SH-SY5Y (cell line): ENCODE results near the gene STAP1.

ENCODE experiments used
- GATA2 ChIP-seq: IDR thresholded peaks from 2 replicates; pipeline ENCODE4 v1.6.1; 2011; ENCODE audit warnings: mild to moderate bottlenecking, low read depth, low read length
- GATA3 ChIP-seq: IDR thresholded peaks from 2 replicates; pipeline ENCODE4 v1.6.1; 2011; ENCODE audit warnings: low read depth, mild to moderate bottlenecking, low read length, moderate library complexity

Gene STAP1

DNA sequence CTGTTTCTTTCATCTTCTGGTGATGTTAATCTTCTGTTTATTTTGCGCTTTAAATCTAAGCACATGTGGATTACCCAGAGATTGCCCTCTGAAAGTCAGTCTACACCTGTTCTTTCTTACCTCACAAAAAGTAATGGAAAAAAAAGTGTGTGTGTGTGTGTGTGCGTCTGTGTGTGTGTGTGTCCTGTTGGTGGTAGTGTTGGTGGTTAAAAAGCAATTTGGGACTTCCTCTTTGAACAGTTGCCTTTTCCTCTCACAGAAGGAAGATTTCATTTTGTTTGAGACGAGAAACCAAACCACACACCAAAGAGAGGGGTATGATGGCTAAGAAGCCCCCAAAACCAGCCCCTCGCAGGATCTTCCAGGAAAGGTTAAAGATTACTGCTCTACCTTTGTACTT, at the start of gene STAP1:
STAP1 (plus strand) TSS at position 235 of the 400 bp plus-strand sequence; CDS start at position 318, 83 bp downstream.
- no peak for TF ChIP-seq GATA2
- no peak for TF ChIP-seq GATA3

- no peak for TF ChIP-seq GATA2
- no peak for TF ChIP-seq GATA3
Observed at GRCh38 chr4:67512501-67512900, 46.0 kb upstream of the STAP1 start.

DNA sequence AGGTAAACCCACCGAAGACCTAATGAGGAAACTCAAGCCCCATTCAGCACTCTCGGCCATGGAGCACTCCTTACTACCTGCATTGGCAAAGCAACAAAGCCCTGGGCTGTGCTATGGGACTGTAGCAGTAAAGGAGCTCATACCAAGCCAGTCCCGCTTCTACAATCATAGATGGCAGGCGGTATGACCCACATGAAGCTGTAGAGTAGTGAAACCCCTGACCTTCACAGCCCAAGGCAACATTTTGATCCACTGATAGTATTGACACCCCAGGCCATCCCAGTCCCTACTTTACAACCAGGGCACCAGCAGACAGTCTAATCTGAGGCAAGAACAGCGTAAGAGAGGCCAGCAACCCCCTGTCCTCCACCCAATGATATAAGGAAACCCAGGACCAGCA, 38.4 kb upstream of the STAP1 start:
- no peak for TF ChIP-seq GATA3
- no peak for TF ChIP-seq GATA2

DNA sequence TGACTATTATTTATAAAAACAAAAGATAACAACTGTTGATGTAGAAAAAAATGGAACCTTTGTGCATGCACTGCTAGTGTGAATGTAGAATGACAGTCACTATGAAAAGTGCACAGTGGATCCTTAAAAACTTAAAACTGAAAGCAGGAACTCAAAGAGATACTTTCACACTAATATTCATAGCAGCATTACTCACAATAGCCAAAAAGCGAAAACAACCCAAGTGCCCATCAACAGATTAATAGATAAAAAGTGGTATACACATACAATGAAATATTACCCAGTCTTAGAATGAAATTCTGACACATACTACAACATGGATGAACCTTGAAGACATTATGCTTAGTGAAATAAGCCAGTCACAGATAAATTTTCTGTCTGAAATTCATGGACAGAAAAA, 37.0 kb upstream of the STAP1 start:
- TF ChIP-seq GATA3 (no peak), GATA2 (no peak)

GRCh38 chr4:67522230-67522629, 36.3 kb upstream of the STAP1 start:
- TF ChIP-seq GATA2: no peak
- TF ChIP-seq GATA3: no peak

GRCh38 chr4:67522851-67523671, 35.5 kb upstream of the STAP1 start:
- TF ChIP-seq GATA3 (no peak), GATA2 (no peak)

GRCh38 chr4:67531379-67531962, 27.1 kb upstream of the STAP1 start:
- TF ChIP-seq GATA3 (no peak), GATA2 (no peak)

DNA sequence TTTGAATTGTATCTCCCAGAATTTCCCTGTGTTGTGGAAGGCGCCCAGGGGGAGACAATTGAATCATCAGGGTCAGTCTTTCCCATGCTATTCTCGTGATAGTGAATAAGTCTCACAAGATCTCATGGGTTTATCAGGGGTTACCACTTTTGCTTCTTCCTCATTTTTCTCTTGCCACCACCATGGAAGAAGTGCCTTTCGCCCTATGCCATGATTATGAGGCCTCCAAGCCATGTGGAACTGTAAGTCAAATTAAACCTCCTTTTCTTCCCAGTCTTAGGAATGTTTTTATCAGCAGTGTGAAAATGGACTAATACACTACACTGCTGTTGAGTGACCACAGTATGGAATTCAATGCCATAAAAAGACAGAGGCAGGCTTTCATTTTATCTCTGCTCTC, 25.4 kb upstream of the STAP1 start:
- TF ChIP-seq GATA3 (no peak), GATA2 (no peak)

DNA sequence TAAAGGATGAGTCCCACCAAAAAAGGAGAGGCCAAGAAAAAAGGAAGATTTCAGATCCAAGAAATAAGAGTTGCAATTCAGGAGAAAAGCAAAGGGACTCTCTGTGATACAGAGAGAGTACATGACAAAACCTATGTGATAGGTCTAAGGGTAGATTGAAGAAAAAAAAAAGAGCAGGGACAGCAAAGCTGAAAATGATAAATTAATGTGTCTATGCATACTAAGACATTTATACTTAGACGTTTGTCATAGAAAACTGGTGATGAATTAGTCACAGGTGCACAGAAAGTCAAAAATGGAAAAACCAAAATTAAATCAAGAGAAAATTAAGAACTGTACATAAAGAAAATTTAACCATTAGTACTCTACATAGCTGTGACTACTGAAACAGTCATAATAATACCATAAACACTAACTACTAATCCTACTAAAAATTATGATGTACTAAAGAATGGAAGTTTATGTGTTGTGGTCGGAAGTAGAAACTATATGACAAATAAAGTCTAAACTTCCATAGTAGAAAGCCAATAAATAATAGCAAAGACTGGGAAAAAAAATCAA, 23.2 kb upstream of the STAP1 start:
- no peak for TF ChIP-seq GATA2
- no peak for TF ChIP-seq GATA3

- TF ChIP-seq GATA2 (no peak), GATA3 (no peak)
Observed at GRCh38 chr4:67539830-67540229, 18.7 kb upstream of the STAP1 start.

DNA sequence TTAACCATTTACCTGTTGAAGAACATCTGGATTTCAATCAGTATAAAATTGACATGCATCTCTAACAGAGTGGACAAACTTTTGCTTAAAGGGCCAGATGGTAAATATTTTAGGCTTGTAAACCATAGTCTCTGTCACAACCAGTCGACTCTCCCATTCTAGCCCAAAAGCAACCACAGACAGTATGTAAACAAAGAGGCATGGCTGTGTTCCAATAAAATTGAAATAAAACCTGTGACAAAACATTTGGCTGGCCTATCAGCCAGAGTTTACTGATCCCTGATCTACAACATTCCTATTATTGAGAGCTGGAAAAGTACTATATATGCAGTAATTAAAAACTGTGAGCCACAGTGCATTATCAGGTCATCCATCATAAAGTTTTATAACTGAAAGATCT, 16.5 kb upstream of the STAP1 start:
- TF ChIP-seq GATA3 (no peak), GATA2 (no peak)

DNA sequence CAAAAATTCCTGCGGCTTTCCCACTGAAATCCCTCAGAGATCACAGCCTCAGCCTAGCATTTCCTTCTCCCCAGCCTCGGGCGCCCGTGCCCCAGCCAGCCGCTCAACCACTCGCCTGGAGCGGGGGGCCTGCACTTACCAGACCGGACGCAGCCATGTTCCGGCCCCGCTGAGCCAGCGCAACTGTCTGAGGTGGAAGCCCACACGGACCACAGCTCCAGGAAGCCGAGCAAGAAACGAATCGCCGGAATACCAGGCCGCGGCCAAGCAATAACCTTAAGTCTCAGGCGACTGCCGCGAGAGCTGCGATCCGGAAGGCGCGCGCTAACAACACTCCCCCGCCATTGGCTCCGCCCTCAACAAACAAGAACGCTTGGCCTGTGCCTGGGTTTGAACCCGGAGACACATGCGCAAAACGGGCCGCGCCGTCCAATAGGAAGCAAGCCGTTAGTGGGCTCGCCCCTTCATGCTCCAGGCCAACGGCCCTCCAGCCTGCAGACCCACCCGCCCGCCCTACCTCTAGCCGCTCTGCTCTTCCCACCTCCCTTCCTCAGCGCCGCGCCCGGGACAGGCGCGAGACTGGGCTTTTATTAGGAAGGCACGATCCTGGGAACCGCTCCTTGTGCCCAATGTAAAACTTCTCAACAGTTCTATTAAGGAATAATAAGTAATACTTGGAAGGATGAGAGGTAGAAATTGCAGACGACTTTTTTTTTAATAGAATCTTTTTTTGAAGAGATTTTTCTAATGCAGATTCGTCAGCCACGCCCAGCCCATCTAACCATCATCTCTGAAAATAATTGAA, 13.1 kb upstream of the STAP1 start, which contains the start of gene CENPC:
CENPC (minus strand) TSS at position 305 of the 805 bp plus-strand sequence; CDS start at position 157, 148 bp downstream.
- TF ChIP-seq GATA3 (no peak), GATA2 (no peak)

- TF ChIP-seq GATA2: no peak
Observed at GRCh38 chr4:67546004-67546356, 12.5 kb upstream of the STAP1 start.

DNA sequence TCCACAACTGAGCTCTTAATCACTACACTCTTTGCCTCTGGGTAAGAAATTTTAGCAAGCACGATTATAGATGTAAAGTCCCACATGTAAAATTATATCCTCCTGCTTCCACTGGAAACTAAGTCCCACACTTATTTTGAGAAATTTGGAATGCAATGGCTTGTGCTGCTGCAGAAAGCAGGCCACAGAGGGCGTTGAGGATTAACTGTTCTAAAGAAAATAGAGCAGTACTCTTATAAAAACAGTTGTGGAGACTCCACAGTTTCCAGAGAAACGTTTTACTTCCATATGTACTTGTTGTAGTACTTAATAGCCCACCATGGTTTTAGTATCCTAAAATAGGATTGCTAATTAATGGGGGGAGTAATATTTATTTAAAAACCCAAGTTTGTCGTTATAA, 11.6 kb upstream of the STAP1 start:
- no peak for TF ChIP-seq GATA2
- TF ChIP-seq GATA3: no peak

- TF ChIP-seq GATA2 (no peak), GATA3 (no peak)
Observed at GRCh38 chr4:67549123-67549522, 9.4 kb upstream of the STAP1 start.
